ENCODE measurements around the gene IRAG1.
A peak's percentile ranks its signal among the peaks of the same experiment; 100 is the strongest.

The IRAG1 gene

GRCh38 chr11:10693509-10694081, at the start of gene IRAG1:
TSS of gene IRAG1 (minus strand) at chr11:10693755. CDS start at chr11:10693602, 153 bp downstream.
- no peak for DNase-seq

GRCh38 chr11:10742460-10743208, 49.1 kb upstream of the IRAG1 start:
- DNase-seq, result no peak

GRCh38 chr11:10735481-10736475, 42.2 kb upstream of the IRAG1 start:
- DNase-seq, result peak in 1 of 2 experiments; percentile 56

GRCh38 chr11:10731064-10731680, 37.6 kb upstream of the IRAG1 start:
- no peak for DNase-seq

- DNase-seq, result no peak
Measured at GRCh38 chr11:10730151-10730550, 36.6 kb upstream of the IRAG1 start.

GRCh38 chr11:10728789-10729472, 35.4 kb upstream of the IRAG1 start:
- no peak for DNase-seq

- no peak for DNase-seq
Measured at GRCh38 chr11:10728154-10728553, 34.6 kb upstream of the IRAG1 start.

- DNase-seq, result no peak
Measured at GRCh38 chr11:10727146-10727851, 33.7 kb upstream of the IRAG1 start.

- DNase-seq, result no peak
Measured at GRCh38 chr11:10725907-10726253, 32.3 kb upstream of the IRAG1 start.

- DNase-seq, result no peak
Measured at GRCh38 chr11:10725114-10725906, 31.8 kb upstream of the IRAG1 start.

- no peak for DNase-seq
Measured at GRCh38 chr11:10722307-10722706, 28.8 kb upstream of the IRAG1 start.

- no peak for DNase-seq
Measured at GRCh38 chr11:10720881-10721376, 27.4 kb upstream of the IRAG1 start.

GRCh38 chr11:10719616-10720015, 26.1 kb upstream of the IRAG1 start:
- no peak for DNase-seq

GRCh38 chr11:10716543-10717259, 23.1 kb upstream of the IRAG1 start:
- no peak for DNase-seq

GRCh38 chr11:10716122-10716521, 22.6 kb upstream of the IRAG1 start:
- no peak for DNase-seq

GRCh38 chr11:10715571-10715970, 22.0 kb upstream of the IRAG1 start:
- DNase-seq, result no peak

GRCh38 chr11:10709299-10710086, 15.9 kb upstream of the IRAG1 start:
- no peak for DNase-seq

- DNase-seq, result no peak
Measured at GRCh38 chr11:10708131-10708530, 14.6 kb upstream of the IRAG1 start.

GRCh38 chr11:10701982-10702381, 8.4 kb upstream of the IRAG1 start:
- DNase-seq, result no peak

Measured in cerebellar nuclear complex (tissue), 1 donor.